Measurements from ENCODE around the gene ZC3H6. TPM values are rescaled to one million over a fixed set of nuclear protein-coding genes. Genes with fewer than 3 reads are reported as not detected.
A peak's percentile ranks its signal among the peaks of the same experiment; 100 is the strongest.

Gene ZC3H6
- total RNA-seq, 1 experiment from 2014 or later: 10.0 TPM

GRCh38 chr2:112254466-112255240 is 20.7 kb upstream of the ZC3H6 start, which contains the start of gene ZC3H8 (continued):
- TF ChIP-seq USF1 (CRISPR knock-in tag; IDR thresholded peaks at IDR 0.05) (no peak), AFF4 (CRISPR knock-in tag; IDR thresholded peaks at IDR 0.05; ENCODE audit: borderline replicate concordance) (no peak), NFE2L1 (CRISPR knock-in tag; IDR thresholded peaks at IDR 0.05) (no peak), SMAD4 (CRISPR knock-in tag; IDR thresholded peaks at IDR 0.05) (no peak), TEAD4 (CRISPR knock-in tag; IDR thresholded peaks at IDR 0.05) (no peak), SP1 (CRISPR knock-in tag; conservative IDR thresholded peaks at IDR 0.05) (peak; percentile 61; the same call in 1 of the 2 replicates), HMGXB4 (CRISPR knock-in tag; IDR thresholded peaks at IDR 0.05) (0 out of 2 replicates have a peak, but pooled peaks have one; percentile 35), ZNF219 (CRISPR knock-in tag; IDR thresholded peaks at IDR 0.05; ENCODE audit: borderline replicate concordance) (no peak), ESRRA (CRISPR knock-in tag; IDR thresholded peaks at IDR 0.05; ENCODE audit: borderline replicate concordance) (peak; percentile 68; the same call in 1 of the 2 replicates), ZNF671 (CRISPR knock-in tag; IDR thresholded peaks at IDR 0.05) (no peak), RELA (CRISPR knock-in tag; IDR thresholded peaks at IDR 0.05; ENCODE audit: borderline replicate concordance) (no peak), FOXP1 (CRISPR knock-in tag; IDR thresholded peaks at IDR 0.05; ENCODE audit: borderline replicate concordance) (peak; percentile 45; the same call in 1 of the 2 replicates), FOXP4 (CRISPR knock-in tag; IDR thresholded peaks at IDR 0.05) (peak; percentile 62; the same call in 1 of the 2 replicates), ETV6 (CRISPR knock-in tag; IDR thresholded peaks at IDR 0.05) (peak; percentile 87; the same call in 1 of the 2 replicates), SMAD3 (CRISPR knock-in tag; IDR thresholded peaks at IDR 0.05; ENCODE audit: borderline replicate concordance) (no peak), MAX (CRISPR knock-in tag; IDR thresholded peaks at IDR 0.05) (peak; percentile 90), SOX15 (CRISPR knock-in tag; IDR thresholded peaks at IDR 0.05) (no peak), ZNF121 (CRISPR knock-in tag; IDR thresholded peaks at IDR 0.05) (0 out of 2 replicates have a peak, but pooled peaks have one; percentile 2), ARID4B (CRISPR knock-in tag; IDR thresholded peaks at IDR 0.05; ENCODE audit: borderline replicate concordance) (peak; percentile 65), E2F5 (CRISPR knock-in tag; IDR thresholded peaks at IDR 0.05) (no peak)

Data from WTC11 (cell line).